ENCODE measurements around the gene ASPSCR1.

- TF ChIP-seq CTCF (IDR thresholded peaks at IDR 0.05) (no peak), POLR2A (IDR thresholded peaks at IDR 0.05) (no peak), EP300 (IDR thresholded peaks at IDR 0.05; ENCODE audit: low read depth) (no peak), POLR2AphosphoS5 (IDR thresholded peaks at IDR 0.05) (no peak)
These were observed 38.8 kb downstream of the ASPSCR1 start for GRCh38 chr17:82016061-82016874.

All from transverse colon (tissue), 4 donors.